Neural progenitor cell (in vitro differentiated cells): ENCODE results near the gene CLEC1A. TPM values are rescaled to one million over a fixed set of nuclear protein-coding genes. Genes with fewer than 3 reads are reported as not detected.

Experiments
- DNase-seq: peaks from one replicate; pipeline ENCODE4 v3.0.0-alpha.2; 2016; ENCODE audit warnings: low spot score
- H2AFZ ChIP-seq: fragments of 200-600 bp; sonication (generic); replicated peaks from 2 replicates; pipeline ENCODE4 v1.6.1; 2016; ENCODE audit warnings: antibody characterized with exemption
- H3F3A ChIP-seq: fragments of 200-600 bp; sonication (generic); 2 replicates; pipeline ENCODE4 v1.6.1; 2016; ENCODE audit warnings: antibody characterized with exemption, low read depth
- H3K27ac ChIP-seq: fragments of 200-600 bp; sonication (generic); 2 replicates; pipeline ENCODE4 v1.5.1; 2016; ENCODE audit warnings: mild to moderate bottlenecking
- H3K27me3 ChIP-seq: fragments of 200-600 bp; sonication (generic); 2 replicates; pipeline ENCODE4 v1.6.1; 2016; ENCODE audit warnings: mild to moderate bottlenecking, moderate library complexity
- H3K36me3 ChIP-seq: fragments of 200-600 bp; sonication (generic); 2 replicates; pipeline ENCODE4 v1.5.1; 2016
- H3K4me1 ChIP-seq: fragments of 200-600 bp; sonication (generic); 2 replicates; pipeline ENCODE4 v1.6.1; 2016; ENCODE audit warnings: mixed run types
- H3K4me2 ChIP-seq: fragments of 200-600 bp; sonication (generic); 2 replicates; pipeline ENCODE4 v1.6.1; 2016
- H3K4me3 ChIP-seq: fragments of 200-600 bp; sonication (generic); 2 replicates; pipeline ENCODE4 v1.5.1; 2016
- H3K79me2 ChIP-seq: fragments of 200-600 bp; sonication (generic); 2 replicates; pipeline ENCODE4 v1.6.1; 2016; ENCODE audit warnings: low read depth
- H3K9ac ChIP-seq: fragments of 200-600 bp; sonication (generic); 2 replicates; pipeline ENCODE4 v1.6.1; 2016
- H3K9me3 ChIP-seq: fragments of 200-600 bp; sonication (generic); 2 replicates; pipeline ENCODE4 v1.5.1; 2016; ENCODE audit warnings: low read depth
- H4K20me1 ChIP-seq: fragments of 200-600 bp; sonication (generic); 2 replicates; pipeline ENCODE4 v1.6.1; 2016; ENCODE audit warnings: low read depth
- H3K27ac Mint-ChIP-seq: 3 replicates; pipeline ENCODE4 v1.8.0; 2021; ENCODE audit warnings: mixed read lengths
- H3K27me3 Mint-ChIP-seq: 2 replicates; pipeline ENCODE4 v1.8.0; 2022; ENCODE audit warnings: low read depth, mild to moderate bottlenecking, inconsistent platforms, moderate library complexity, mixed read lengths; ENCODE audit not compliant: insufficient read depth
- H3K36me3 Mint-ChIP-seq: 3 replicates; pipeline ENCODE4 v1.8.0; 2021; ENCODE audit warnings: mixed read lengths
- H3K4me1 Mint-ChIP-seq: 3 replicates; pipeline ENCODE4 v1.8.0; 2021; ENCODE audit warnings: mixed read lengths
- H3K4me3 Mint-ChIP-seq: 3 replicates; pipeline ENCODE4 v1.8.0; 2021; ENCODE audit warnings: mild to moderate bottlenecking, moderate library complexity, mixed read lengths
- H3K9me3 Mint-ChIP-seq: 3 replicates; pipeline ENCODE4 v1.8.0; 2020; ENCODE audit warnings: mixed read lengths
- EZH2 ChIP-seq: fragments of 200-600 bp; sonication (generic); IDR thresholded peaks from 2 replicates; pipeline ENCODE4 v1.6.1; 2017; ENCODE audit warnings: antibody characterized with exemption, mild to moderate bottlenecking, moderate library complexity
- EZH2phosphoT487 ChIP-seq: fragments of 200-600 bp; sonication (generic); IDR thresholded peaks from 2 replicates; pipeline ENCODE4 v1.6.1; 2017; ENCODE audit warnings: antibody characterized with exemption
- total RNA-seq: library from RNA; depleted of rRNA; stranded (reverse); fragments of >200 nt; gene quantifications from 2 replicates; pipeline ENCODE4 v1.2.3, GENCODE V29; 2015; ENCODE audit warnings: low replicate concordance
- TF ChIP-seq, protein P1 (sequence below): fragments of 200-600 bp; sonication (generic); IDR thresholded peaks from 2 replicates; pipeline ENCODE4 v1.5.1; 2017; ENCODE audit warnings: antibody characterized with exemption, mild to moderate bottlenecking

CLEC1A gene
- total RNA-seq, result not detected in 2 replicates

DNA sequence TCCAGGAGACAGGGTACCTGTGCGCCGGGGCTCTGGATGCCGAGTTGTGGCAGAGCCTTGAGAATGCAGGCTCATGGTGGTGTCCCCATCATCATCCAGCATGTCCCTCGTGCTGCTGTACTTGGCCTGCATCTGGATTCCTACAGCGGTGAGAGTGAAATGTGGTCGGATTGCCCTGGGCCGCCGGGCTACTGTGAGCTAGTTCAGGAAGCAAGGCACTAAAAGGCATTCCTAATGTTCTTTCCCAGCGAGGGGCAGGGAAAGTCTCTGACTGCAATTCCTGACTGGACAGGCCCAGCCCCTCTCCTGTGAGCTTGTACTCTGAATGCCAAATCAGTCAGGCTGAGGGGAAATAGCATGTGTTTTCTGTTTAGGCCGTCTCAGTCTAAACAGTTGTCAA, at the start of gene CLEC1A:
Gene CLEC1A (minus strand): TSS at position 195 of the 400 bp plus-strand sequence. CDS start 63 bp downstream, at position 132.
- peaks cover 8% of the 10 kb centered on the region for H3K4me1 ChIP-seq
- H4K20me1 ChIP-seq, result no peaks in the 10 kb centered on the region
- H3K4me3 ChIP-seq, result no peak within 1 kb of the TSS
- TF ChIP-seq EZH2 (no peak), EZH2phosphoT487 (no peak)
- TF ChIP-seq, protein P1, sequence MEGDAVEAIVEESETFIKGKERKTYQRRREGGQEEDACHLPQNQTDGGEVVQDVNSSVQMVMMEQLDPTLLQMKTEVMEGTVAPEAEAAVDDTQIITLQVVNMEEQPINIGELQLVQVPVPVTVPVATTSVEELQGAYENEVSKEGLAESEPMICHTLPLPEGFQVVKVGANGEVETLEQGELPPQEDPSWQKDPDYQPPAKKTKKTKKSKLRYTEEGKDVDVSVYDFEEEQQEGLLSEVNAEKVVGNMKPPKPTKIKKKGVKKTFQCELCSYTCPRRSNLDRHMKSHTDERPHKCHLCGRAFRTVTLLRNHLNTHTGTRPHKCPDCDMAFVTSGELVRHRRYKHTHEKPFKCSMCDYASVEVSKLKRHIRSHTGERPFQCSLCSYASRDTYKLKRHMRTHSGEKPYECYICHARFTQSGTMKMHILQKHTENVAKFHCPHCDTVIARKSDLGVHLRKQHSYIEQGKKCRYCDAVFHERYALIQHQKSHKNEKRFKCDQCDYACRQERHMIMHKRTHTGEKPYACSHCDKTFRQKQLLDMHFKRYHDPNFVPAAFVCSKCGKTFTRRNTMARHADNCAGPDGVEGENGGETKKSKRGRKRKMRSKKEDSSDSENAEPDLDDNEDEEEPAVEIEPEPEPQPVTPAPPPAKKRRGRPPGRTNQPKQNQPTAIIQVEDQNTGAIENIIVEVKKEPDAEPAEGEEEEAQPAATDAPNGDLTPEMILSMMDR, result no peak
- H3F3A ChIP-seq, result peaks cover 7% of the 10 kb centered on the region
- Mint-ChIP-seq H3K9me3 (peaks cover 3% of the 10 kb centered on the region), H3K27me3 (no peaks in the 10 kb centered on the region), H3K4me3 (no peak within 1 kb of the TSS), H3K36me3 (no peaks in the 10 kb centered on the region), H3K4me1 (peaks cover 14% of the 10 kb centered on the region), H3K27ac (no peak within 1 kb of the TSS)
- H3K9me3 ChIP-seq, result no peaks in the 10 kb centered on the region
- peak within 1 kb of the TSS; percentile 79 for H2AFZ ChIP-seq
- peak within 1 kb of the TSS; percentile 41 for H3K4me2 ChIP-seq
- no peak within 1 kb of the TSS for H3K9ac ChIP-seq
- no peaks in the 10 kb centered on the region for H3K79me2 ChIP-seq
- DNase-seq, result peak; percentile 72
- H3K27me3 ChIP-seq, result no peaks in the 10 kb centered on the region
- H3K27ac ChIP-seq, result no peak within 1 kb of the TSS
- no peaks in the 10 kb centered on the region for H3K36me3 ChIP-seq

- Histone ChIP-seq H2AFZ (no peak overlapping the region), H3K4me3 (no peak overlapping the region), H3K36me3 (no peaks in the 10 kb centered on the region), H3K9ac (no peak overlapping the region), H3K27ac (no peak overlapping the region), H3F3A (no peaks in the 10 kb centered on the region), H4K20me1 (no peaks in the 10 kb centered on the region), H3K79me2 (no peaks in the 10 kb centered on the region), H3K4me1 (no peaks in the 10 kb centered on the region), H3K27me3 (no peaks in the 10 kb centered on the region), H3K9me3 (no peaks in the 10 kb centered on the region), H3K4me2 (no peak overlapping the region)
- Mint-ChIP-seq H3K4me1 (peaks cover under 1% of the 10 kb centered on the region), H3K27ac (no peak overlapping the region), H3K36me3 (no peaks in the 10 kb centered on the region), H3K27me3 (no peaks in the 10 kb centered on the region), H3K9me3 (peaks cover under 1% of the 10 kb centered on the region), H3K4me3 (no peak overlapping the region)
- TF ChIP-seq EZH2, result no peak
- no peak for TF ChIP-seq EZH2phosphoT487
- TF ChIP-seq, protein P1, result no peak
- no peak for DNase-seq
Measured at GRCh38 chr12:10147714-10148403, 49.1 kb upstream of the CLEC1A start.

- Histone ChIP-seq H3K4me3 (no peak overlapping the region), H3K9me3 (no peaks in the 10 kb centered on the region), H3K27me3 (no peaks in the 10 kb centered on the region), H3F3A (no peaks in the 10 kb centered on the region), H3K36me3 (no peaks in the 10 kb centered on the region), H3K4me1 (no peaks in the 10 kb centered on the region), H3K4me2 (no peak overlapping the region), H3K9ac (no peak overlapping the region), H2AFZ (no peak overlapping the region), H3K27ac (no peak overlapping the region), H4K20me1 (no peaks in the 10 kb centered on the region), H3K79me2 (no peaks in the 10 kb centered on the region)
- TF ChIP-seq EZH2 (no peak), EZH2phosphoT487 (no peak)
- TF ChIP-seq, protein P1, result no peak
- no peak for DNase-seq
- H3K36me3 Mint-ChIP-seq, result no peaks in the 10 kb centered on the region
- H3K4me1 Mint-ChIP-seq, result no peaks in the 10 kb centered on the region
- no peak overlapping the region for H3K4me3 Mint-ChIP-seq
- no peaks in the 10 kb centered on the region for H3K27me3 Mint-ChIP-seq
- H3K9me3 Mint-ChIP-seq, result no peaks in the 10 kb centered on the region
- H3K27ac Mint-ChIP-seq, result no peak overlapping the region
Measured at GRCh38 chr12:10142976-10143589, 44.3 kb upstream of the CLEC1A start.
